ENCODE measurements around the gene ARGLU1. TPM values are rescaled to one million over a fixed set of nuclear protein-coding genes. Genes with fewer than 3 reads are reported as not detected.

Gene ARGLU1
- total RNA-seq, 3 donors from 2014 or later = 122 to 181 (median 136) TPM

GRCh38 chr13:106522112-106522705 lies 45.7 kb downstream of the ARGLU1 start:
- H3K36me3 ChIP-seq = no peaks in the 10 kb centered on the region
- DNase-seq (ENCODE audit: low spot score in 2 of 2) = no peak
- peaks cover 0 to 5% of the 10 kb centered on the region in 2 donors for H3K4me1 ChIP-seq
- no peaks in the 10 kb centered on the region for H3K27me3 ChIP-seq
- H3K9me3 ChIP-seq = no peaks in the 10 kb centered on the region
- H3K27ac ChIP-seq = no peak overlapping the region
- TF ChIP-seq POLR2A (IDR thresholded peaks at IDR 0.05) (no peak), CTCF (IDR thresholded peaks at IDR 0.05) (no peak), POLR2AphosphoS5 (IDR thresholded peaks at IDR 0.05) (no peak)
- intact Hi-C loops (cut with DNase I; ENCODE audit: low total_unique reads) = no loop called here
- H3K4me3 ChIP-seq = no peak overlapping the region

DNA sequence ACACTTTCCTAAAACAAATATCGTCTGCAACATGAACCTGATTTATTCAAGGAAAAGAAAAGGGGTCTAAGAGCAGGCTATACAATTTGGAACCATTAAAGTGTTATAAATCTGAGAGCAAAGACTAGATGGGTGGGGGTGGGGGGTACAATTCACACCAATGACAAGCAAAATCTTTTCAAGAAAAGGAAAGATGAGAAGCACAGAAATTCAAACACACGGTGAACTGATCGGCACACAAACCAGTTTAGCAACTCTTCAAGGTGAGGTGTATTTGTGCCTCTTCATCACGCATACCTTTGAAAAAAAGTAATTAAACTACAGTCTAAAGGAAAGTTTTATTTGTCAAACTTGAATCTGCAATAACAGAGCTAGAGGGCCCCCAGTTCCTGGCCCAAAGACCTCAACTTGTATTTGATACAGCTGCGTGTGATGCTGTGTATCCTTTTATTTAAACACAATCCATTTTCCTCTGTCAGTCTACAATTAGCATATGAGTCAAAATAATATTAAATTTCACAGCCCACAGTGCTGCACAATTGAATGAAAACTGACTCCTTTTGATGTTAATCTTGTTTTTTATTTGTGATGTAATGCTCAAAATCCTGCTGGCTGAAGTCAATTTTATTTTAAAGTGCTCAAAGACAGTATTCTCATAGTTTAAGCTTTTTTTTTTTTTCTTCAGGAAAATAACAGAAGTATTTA lies 46.7 kb downstream of the ARGLU1 start:
- intact Hi-C loops (cut with DNase I; ENCODE audit: low total_unique reads) = no loop called here
- Histone ChIP-seq H3K27me3 (no peaks in the 10 kb centered on the region), H3K4me3 (no peak overlapping the region), H3K4me1 (peaks cover 0 to 5% of the 10 kb centered on the region in 2 donors), H3K36me3 (no peaks in the 10 kb centered on the region), H3K27ac (no peak overlapping the region), H3K9me3 (no peaks in the 10 kb centered on the region)
- DNase-seq (ENCODE audit: low spot score in 2 of 2) = no peak
- no peak for TF ChIP-seq CTCF (IDR thresholded peaks at IDR 0.05)
- no peak for TF ChIP-seq POLR2A (IDR thresholded peaks at IDR 0.05)
- TF ChIP-seq POLR2AphosphoS5 (IDR thresholded peaks at IDR 0.05) = no peak

- Histone ChIP-seq H3K9me3 (no peaks in the 10 kb centered on the region), H3K4me3 (no peak overlapping the region), H3K27me3 (no peaks in the 10 kb centered on the region), H3K27ac (no peak overlapping the region), H3K4me1 (peaks cover 0 to 5% of the 10 kb centered on the region in 2 donors), H3K36me3 (no peaks in the 10 kb centered on the region)
- no peak for DNase-seq (ENCODE audit: low spot score in 2 of 2)
- intact Hi-C loops (cut with DNase I; ENCODE audit: low total_unique reads) = no loop called here
- TF ChIP-seq POLR2A (IDR thresholded peaks at IDR 0.05) (no peak), CTCF (IDR thresholded peaks at IDR 0.05) (no peak), POLR2AphosphoS5 (IDR thresholded peaks at IDR 0.05) (no peak)
Observed at GRCh38 chr13:106520251-106521054, 47.5 kb downstream of the ARGLU1 start.

GRCh38 chr13:106518512-106518911 lies 49.4 kb downstream of the ARGLU1 start:
- no peak for TF ChIP-seq POLR2A (IDR thresholded peaks at IDR 0.05)
- no peak for TF ChIP-seq POLR2AphosphoS5 (IDR thresholded peaks at IDR 0.05)
- TF ChIP-seq CTCF (IDR thresholded peaks at IDR 0.05) = no peak

More at GRCh38 chr13:106518512-106518911, 49.4 kb downstream of the ARGLU1 start:
- H3K4me3 ChIP-seq = no peak overlapping the region
- H3K4me1 ChIP-seq = peaks cover 0 to 5% of the 10 kb centered on the region in 2 donors
- H3K9me3 ChIP-seq = no peaks in the 10 kb centered on the region
- no peak overlapping the region for H3K27ac ChIP-seq
- H3K36me3 ChIP-seq = no peaks in the 10 kb centered on the region
- intact Hi-C loops (cut with DNase I; ENCODE audit: low total_unique reads) = no loop called here
- no peak for DNase-seq (ENCODE audit: low spot score in 2 of 2)
- no peaks in the 10 kb centered on the region for H3K27me3 ChIP-seq

Data from breast epithelium (tissue), 4 donors.